NCI-H345 (cell line): ENCODE data around the gene SORCS2.

Experiments used
- DNase-seq: peaks from one replicate; lab custom pipeline; 2025; lab: John Stamatoyannopoulos, UW

The SORCS2 gene

DNA sequence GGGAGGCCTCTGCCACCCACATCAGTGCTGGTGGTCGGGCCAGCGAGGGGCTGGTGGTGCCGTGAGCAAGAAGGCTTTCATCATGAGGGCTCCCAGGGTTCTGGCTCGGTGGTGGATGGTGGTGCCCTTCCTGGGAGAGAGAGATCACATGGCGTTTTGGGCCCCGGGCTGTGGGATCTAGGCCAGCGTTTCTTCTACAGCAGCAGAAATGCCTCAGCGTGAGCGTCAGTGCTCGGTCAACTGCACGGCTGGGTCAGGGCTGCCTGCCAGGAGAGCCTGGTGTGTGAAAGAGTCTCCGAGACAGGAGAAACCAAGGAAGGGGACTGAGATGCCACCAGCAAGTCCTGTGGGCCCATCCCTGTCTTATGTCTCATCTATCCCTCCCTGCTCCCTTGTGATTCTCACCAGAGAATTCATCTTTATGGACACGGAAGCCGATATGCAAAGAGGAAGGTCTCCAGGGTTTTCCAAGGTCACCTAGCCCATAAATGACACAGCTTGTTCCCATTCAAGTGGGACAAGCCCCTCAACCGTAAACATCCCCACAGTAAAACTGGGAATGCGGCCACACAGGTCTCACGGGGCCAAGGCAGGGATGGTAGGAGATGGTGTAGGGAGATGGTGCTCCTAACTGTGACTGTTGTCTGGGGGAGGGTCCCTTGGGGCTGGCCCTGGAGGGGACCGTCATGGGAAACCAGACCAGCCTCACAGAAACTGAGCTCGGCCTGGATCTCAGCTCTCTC, 99.2 kb downstream of the SORCS2 start:
- no peak for DNase-seq

DNA sequence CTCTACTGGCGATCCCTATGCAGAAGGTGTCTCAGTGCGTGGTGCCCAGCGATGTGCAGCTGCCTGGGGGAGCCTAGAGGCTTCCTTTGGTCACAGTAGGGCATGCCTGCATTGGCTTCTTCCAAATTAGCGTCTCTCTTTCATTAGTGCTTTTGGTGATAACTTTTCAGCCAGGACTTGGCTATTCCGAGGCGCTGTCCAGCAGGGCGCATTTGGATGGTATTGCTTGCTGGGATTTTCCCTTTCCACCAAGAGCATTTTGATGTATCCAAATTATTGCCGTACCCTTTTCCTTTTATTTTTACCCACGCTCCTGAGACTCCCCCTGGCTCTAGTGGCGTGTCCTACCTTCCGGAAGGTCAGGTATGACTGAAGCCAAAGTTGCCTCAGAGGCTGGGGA, 101.4 kb downstream of the SORCS2 start:
- no peak for DNase-seq

DNA sequence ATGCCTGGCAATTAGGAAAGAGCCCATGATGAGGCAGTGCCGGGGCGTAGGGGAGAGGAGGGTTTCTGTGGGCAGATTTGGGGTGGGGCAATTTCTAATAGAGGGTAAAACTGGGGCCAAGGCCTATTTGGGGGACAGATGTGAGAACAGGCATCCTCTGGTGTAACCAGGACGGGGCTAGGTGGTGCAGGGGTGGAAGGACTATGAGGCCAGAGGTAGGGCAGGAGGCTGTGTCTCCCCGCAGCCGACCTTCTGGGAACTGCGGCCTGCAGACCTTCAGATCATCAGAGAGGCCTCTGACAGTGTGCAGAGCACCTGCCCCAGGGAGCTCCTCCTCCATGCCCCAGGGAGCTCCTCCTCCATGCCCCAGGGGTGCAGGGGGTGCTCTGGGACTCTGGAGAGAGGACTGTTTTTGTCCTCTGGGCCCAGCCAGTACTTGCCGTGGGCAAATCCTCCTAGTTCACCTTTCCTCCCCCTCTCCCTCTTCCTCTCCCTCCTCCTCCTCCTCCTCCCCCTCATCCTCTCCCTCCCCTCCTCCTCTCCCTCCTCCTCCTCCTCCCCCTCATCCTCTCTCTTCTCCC, 101.9 kb downstream of the SORCS2 start:
- no peak for DNase-seq

DNA sequence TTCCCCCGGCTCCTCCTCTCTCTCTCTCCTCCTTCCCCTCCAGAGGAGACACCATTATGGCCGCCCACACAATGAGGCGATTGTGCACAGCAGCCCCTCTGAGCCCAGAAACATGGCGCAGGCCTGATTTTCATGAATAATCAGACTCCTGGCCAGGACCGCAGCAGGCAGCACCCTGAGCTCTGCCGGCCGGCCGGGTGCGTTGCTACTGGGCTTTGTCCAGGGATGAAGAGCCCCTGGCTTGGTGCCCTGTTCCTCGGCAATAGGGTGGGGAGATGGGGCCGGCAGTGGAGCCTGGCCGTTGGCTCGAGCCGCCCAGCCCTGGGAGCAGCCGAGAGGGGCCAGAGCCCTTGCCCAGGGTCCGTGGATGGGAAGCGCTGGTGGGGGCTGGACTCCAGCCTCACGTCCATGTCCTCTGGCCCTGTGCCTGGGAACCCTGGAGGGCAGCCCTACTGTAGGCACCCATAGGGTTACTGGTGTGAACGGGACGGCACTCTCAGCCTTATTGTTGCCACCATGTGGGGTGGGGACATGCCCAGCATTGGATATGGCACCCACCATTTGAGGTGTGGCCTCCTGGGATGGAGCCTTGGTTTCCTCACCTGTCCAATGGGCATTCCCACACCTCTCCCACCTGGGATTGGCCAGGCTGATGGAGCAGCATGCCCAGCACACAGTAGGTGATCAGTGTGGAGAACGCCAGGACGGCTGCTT, 103.0 kb downstream of the SORCS2 start:
- no peak for DNase-seq

DNA sequence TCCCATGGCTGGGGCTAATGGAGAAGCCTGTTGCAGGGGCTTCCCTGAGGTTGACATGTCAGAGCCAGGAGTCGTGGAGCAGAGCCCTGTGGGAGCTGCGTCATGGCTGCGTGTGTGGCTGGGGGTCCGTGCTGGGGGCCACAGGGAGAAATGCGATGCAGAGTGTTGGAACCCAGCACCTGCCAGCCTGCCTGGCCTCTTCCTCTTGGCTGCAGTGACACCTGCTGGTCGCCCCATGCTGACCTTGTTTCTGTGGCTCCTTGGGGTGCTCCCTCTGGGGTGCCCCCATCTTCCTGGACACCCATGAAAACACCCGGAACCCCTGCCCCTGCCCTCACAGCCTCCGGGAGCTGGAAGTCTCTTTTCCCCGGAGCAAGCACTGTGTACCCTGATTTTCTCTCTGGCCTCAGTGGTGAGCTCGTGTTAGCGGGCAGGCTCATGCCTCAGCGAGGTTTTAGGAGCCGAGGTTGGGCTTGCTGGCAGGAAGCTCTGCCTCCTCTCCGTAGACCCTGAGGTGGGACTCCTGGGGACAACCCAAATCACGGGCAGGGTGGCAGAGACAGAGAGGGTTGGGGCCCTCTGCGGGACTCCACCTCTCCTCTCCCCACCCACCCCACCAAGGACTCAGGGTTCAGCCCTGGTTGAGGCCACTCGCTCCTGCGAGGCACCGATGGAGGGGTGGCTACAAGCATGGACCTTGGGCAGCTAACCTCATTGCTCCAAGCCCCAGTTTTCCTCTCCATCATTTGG, 103.7 kb downstream of the SORCS2 start:
- no peak for DNase-seq

DNA sequence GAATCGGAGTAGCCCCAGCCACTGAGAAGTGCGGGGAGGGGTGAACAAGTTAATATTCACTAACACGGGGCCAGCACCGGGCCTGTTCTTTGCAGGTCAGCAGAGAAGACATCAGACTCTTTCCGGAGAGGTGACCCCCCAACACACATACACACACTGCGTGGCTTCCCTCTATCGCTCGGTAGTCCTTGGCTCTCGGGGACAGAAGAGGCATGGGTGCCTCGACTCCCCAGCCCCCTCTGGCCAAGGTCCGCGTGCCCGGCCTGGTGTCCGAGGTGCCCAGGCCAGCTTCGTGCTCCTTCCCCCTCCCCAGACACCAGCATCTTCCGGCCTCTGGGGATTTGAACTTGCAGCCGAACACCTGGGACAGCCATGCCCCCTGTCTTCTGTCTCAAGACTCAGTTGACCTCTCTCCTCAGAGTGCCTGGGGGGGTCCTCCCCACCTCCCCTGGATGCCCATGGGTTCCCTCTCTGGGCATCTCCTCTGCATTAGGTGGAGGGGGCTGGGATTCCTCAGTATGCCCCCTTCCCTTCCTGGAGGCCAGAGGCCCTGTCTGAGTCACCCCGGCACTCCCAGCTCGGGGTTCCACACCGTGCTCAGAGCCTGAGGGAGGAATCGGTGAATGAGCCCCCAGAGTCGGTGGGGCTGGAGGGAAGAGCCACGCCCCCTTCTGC, 104.5 kb downstream of the SORCS2 start:
- no peak for DNase-seq

DNA sequence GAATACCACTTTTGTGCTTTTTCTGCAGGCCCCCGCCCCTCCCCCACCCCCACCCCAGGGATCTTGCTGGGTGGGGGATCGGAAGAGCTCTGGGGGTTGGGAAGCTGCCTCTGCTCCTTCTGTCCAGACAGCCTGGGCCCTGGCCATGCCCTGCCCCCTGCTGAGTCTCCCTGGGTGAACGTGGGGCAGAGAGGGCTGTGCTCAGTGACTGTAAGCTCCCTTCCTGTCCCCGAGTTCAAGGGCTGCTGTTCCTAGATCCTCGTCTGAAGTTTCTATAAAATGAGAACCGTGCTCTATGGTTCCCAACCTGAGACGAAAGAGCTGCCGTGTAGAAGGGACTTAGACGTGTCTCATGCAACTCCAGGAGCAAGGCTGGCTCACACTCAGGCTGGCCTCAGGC, 105.0 kb downstream of the SORCS2 start:
- no peak for DNase-seq

DNA sequence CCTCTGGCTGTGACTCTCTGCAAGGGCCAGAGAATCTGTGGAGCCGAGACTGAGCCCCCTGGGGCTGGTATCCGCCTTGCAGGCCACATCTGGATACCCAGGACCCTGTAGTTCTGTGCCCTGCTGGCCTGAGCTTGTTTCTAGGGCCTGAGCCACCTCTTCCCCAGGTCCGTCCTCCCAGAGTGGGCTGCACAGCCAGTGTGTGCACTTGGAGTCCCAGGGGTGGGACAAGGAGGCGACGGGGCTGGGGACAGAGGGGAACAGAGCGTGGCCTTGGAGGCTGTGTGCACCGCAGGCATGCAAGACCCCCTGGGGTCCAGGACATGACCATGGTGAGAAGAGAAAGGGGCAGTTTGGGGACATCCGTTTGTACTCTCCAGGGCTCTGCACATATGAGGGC, 105.5 kb downstream of the SORCS2 start:
- no peak for DNase-seq

DNA sequence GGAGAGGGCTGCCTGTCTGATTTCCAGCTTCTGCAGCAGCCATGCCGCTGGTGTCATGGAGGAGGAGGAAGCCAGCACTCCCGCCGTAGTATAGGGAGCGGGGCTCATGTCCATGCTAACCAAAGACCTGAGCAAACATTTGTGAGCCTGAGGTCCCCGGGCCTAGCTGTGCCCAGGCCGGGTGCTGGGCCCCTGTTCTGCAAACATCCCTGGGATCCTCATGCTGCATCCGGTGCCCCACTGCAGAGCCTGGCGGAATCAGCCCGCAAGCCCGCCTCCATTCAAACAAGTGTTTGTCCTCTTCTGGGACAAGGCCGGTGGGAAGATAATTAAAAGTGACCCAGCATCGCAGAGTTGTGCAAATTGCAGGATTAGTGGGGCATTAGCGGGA, 106.3 kb downstream of the SORCS2 start:
- no peak for DNase-seq

DNA sequence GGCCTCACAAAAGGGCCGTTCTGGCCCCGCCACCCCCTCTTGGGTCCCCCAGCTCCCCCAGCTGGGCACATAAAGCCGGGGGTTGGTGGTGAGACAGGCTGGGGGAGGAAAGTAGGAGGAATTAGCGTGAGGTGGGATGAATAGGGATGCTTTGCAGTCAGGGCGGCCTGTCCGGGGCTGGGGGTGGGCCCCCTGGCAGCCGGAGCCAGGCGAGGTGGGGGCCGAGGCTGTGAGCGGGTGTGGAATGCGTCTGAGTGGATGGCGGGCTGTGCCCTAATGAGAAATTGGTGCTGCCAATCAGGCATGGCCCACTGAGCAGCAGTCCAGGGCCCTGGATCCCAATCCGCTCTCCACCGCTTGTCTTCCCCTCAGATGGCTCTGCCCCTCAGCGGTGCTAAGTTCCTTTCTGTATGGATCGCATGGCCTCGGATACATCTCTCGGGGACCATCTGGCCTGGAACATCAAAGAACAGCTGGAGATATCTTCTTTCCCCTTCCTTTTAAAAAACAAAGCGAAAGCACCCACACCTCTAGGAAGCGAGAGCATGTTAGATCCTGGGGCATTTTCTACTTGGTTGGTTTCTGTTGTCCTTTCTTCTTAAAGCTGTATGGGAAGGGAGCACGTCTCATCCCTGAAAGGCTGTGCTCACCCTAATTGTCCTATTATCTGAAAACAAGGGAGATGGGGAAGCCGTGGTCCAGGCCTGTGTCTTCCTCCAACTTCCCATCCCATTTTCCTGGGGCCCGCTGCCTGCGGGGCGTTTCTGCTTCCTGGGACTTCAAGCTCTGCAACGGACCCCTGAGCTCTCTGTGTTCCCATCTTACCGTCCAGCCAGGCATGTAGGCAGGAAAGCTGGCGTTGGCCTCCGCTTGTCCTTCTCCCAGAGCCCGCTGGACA, 106.9 kb downstream of the SORCS2 start:
- DNase-seq = no peak

DNA sequence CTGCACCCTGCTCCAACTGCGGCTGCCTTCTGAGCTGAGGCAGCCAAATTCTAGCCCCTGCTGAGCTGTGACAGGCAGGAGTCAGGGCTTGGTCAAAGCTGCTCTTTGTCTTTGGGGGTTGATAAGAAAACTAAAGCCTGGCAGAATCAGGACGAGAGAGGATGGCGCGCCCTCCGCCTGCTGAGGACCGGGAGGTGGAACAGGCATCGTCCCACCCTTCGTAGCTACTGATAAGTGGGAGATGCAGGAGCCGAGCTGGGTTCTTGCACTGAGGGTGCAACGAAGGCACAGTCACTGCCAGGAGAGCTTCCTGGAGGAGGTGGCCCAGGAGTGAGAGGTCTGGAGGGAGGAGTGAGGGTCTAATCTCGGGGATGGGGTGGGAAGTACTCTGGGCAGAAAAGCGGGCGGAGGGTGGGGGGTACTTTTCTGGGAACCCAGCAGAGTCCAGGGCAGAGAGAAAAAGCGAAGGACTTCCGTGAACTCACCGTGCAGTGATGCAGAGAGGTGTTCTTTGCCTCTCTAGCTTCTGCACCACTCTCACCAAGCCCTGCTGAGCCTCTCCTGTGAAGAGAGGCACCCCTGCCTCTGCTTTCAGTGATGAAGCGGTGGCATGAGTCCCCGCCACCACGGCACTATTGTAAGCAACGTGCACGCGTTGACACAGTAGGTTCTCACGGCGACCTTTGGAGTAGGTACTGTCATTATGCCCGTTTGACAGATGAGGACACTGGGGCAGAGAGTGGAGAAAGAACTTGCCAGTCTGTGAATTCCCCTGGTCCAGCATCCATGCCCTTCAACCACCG, 107.8 kb downstream of the SORCS2 start:
- DNase-seq = no peak

DNA sequence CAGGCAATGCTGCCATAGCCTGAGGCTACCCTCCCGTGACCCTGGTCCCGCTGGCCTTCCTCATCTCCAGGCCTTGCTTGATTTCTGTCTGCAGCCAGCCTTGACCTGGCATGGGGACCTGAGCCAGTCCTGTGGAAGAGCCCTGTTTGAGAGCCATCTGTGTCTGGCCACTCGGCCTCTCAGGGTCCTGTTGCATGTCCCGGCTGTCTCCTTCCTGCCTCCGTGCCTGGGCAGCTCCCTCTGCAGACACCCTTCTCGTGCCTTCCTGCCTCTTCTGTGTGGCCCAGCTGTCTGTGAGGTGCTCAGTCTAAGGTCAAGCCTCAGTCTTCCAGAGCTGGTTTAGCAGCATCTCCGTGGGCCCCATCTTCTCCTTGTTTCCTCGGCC, 108.4 kb downstream of the SORCS2 start:
- DNase-seq = no peak

DNA sequence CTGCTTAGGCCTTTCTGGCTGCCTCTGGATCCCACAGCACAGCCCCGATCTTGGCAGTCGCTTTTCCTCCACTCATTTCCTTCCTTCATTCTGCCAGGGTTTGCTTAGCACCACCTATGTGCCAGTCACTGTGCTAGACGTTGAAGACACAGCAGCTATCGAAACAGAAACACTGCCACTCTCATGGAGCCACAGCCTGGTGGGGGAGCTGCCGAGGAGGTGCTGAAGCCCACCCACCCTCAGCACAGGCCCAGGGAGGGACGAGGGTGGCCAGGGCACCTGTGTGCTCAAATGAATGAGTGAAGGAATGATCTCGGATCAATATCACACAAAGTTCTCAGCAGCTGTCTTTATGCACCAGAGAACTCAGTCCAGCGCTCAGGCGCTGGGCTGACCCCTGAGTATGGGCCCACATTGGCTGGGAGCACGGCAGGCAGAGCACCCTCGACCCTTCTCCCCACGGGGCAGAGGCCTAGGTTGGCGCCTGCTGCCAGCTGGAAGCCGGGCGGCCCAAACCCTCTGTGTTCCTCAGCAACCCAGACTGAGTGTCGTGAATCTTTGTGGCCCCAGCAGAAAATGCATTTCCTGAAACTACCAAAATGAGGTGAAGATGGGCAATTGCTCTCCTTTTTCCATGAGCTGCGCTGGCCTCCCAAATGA, 108.9 kb downstream of the SORCS2 start:
- no peak for DNase-seq

DNA sequence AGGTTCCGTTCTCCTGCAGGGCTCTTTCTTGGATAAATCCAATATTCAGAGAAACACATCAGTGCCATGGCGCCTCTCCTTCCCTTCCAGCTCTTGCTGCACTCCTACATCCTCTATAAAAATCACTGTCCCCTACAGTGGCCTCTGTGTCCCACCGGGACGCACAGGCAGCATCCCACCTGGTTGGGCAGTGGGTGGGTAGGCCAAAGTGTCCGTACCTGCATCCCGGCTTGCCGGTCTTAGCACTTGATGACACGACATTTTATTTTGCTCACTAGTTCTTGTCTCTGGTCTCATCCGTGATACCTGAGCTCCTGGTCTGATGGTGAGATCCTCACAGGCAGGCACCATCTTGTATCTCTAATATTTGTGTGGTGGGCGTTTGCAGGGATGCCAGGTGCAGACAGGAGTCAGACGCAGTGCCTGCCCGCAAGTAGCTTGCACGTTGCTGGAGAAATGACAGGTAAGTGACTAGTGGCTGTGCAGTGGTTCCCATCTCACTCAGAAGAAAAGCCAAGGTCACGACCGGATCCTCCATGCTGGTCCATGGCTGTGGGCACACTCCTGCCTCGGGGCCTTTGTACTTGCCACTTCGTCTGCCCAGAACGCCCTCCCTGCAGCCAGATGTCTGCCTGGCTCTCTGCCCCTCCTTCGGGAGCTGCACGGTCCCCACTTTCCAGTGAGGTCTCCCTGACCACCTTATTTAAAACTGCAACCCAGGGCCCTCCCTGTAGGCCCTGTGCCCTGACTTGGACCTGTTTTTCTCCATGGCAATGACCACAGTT, 109.7 kb downstream of the SORCS2 start:
- DNase-seq = no peak

DNA sequence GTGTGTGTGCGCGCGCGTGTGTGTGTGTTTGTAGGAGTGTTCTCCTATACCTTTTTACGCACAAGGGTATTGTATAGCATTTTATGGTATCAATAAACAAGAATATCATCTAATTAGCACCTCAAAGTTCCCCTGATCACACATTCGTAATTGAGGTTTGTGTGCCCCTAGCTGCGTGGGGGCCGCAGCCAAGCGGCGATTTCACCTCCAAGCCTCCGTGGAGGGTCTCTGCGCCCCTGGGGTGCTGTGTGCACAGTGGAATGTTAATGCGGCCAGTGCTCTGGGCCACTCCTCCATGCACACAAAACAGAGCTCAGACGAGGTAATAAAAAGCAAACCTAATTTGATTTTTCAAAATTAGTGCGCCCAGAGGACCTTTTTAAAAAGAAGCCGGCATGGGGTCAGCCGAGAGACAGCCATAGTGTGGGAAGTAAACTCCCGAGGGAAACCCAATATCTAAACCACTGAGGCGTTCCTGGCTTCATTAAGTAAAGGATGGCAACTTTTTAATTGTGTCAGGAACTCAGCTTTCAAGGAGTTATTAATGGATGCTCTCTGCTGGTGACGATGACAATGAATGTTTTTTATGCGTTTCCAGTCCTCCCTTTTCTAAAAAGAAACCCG, 110.6 kb downstream of the SORCS2 start:
- DNase-seq = no peak

DNA sequence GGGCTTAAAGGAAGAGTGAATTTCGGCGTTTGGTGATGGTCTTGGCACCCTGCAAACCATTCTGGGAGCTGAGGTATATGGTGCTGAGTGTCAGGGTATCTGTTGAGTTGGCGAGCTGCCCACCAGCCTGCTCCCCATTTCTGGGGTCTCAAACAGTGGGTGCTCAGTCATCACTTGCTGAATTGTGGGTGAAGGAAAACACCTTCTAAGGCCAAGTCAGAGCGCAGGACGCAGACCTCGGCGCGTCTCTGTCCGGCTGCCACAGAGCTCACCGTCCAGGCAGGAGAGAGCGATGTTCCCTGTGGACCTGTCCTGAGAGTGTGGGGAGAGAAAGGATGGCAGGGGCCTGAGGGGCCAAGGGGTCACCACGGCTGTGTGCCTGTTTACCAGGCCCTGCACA, 111.2 kb downstream of the SORCS2 start:
- no peak for DNase-seq

DNA sequence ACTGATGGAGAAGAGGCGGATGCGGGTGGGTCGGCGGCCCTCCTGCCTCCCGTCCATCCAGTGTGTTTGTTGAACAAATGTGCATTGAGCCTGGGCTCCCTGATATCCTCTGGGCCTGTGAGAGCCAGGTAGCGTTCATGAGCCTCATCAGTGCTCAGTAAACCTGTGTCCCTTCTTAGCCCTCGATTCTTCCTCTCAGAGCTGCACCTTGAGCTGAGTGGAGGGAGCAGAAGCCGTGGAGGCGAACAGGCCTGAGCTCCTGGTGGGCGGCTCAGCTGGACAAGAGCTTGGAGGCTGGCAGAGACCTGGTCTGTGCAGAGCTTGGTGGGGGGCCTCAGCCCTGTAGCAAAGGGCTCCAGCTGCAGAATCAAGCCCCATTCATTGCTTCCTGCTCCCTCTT, 112.1 kb downstream of the SORCS2 start:
- no peak for DNase-seq
